ENCODE results near the gene COL6A1.

Gene COL6A1

DNA sequence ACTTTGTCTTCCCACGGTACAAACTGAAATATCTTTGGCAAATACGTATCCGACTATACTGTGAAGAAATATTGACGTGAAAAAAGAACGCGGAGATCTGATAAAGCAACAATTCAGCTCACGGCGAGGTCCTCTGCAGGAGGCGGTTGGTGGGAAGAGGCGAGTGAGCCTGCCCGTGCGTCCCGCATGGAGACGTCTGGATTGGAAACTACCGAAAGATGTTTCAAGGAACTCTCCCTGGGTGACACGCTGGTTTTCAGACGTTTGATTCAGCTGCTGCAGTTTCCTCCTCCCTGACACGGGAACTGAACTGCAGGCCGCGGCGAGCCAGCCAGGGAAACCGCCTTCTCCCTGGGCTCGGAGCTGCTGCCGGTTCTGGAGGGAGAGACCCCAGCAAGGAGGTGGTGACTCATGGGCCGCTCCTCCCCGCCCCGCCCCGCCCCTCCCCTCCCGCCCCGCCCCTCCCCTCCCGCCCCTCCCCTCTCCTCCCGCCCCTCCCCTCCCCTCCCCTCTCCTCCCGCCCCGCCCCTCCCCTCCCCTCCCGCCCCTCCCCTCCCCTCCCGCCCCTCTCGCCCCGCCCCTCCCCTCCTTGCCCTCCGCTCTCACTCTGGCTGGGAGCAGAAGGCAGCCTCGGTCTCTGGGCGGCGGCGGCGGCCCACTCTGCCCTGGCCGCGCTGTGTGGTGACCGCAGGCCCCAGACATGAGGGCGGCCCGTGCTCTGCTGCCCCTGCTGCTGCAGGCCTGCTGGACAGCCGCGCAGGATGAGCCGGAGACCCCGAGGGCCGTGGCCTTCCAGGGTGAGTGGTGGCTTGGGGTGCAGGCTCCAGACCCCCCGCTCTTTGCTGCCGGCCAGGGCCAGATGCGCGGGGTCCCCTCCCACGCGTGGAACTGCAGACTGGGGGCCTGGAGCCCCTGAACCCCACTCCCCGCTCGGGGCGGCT is at the start of gene COL6A1:
Gene COL6A1, plus strand, starts transcription at position 620 of the 941 bp plus-strand sequence. Its CDS starts 81 bp downstream, at position 701.
- peak within 1 kb of the TSS; percentile 96 for H3K4me3 ChIP-seq (ENCODE audit: low read length)
- TF ChIP-seq CTCF (conservative IDR thresholded peaks at IDR 0.05; ENCODE audit: low read length), result no peak
- peak; percentile 93 for DNase-seq (ENCODE audit: low read depth)

DNA sequence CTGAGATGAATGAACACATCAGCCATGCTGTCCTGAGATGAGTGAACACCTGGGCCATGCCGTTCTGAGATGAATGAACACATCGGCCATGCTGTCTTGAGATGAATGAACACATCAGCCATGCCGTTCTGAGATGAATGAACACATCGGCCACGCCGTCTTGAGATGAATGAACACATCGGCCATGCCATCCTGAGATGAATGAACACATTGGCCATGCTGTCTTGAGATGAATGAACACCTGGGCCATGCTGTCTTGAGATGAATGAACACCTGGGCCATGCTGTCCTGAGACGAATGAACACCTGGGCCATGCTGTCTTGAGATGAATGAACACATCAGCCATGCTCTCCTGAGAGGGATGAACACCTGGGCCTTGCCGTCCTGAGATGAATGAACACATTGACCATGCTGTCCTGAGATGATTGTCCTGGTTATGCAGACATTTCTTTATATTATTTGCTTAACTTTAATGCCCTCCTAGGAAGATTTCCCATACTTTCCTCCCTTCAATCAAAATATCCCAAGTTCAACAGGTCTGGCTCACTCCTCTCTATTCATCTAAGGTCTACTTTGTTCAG is 48.6 kb upstream of the COL6A1 start:
- H3K4me3 ChIP-seq (ENCODE audit: low read length), result no peak overlapping the region
- no peak for TF ChIP-seq CTCF (conservative IDR thresholded peaks at IDR 0.05; ENCODE audit: low read length)
- DNase-seq (ENCODE audit: low read depth), result no peak

GRCh38 chr21:45934085-45934484 is 47.5 kb upstream of the COL6A1 start:
- no peak overlapping the region for H3K4me3 ChIP-seq (ENCODE audit: low read length)
- TF ChIP-seq CTCF (conservative IDR thresholded peaks at IDR 0.05; ENCODE audit: low read length), result no peak
- no peak for DNase-seq (ENCODE audit: low read depth)

GRCh38 chr21:45934554-45934953 is 47.0 kb upstream of the COL6A1 start:
- H3K4me3 ChIP-seq (ENCODE audit: low read length), result no peak overlapping the region
- TF ChIP-seq CTCF (conservative IDR thresholded peaks at IDR 0.05; ENCODE audit: low read length), result no peak
- DNase-seq (ENCODE audit: low read depth), result no peak

- H3K4me3 ChIP-seq (ENCODE audit: low read length), result no peak overlapping the region
- no peak for TF ChIP-seq CTCF (conservative IDR thresholded peaks at IDR 0.05; ENCODE audit: low read length)
- DNase-seq (ENCODE audit: low read depth), result peak; percentile 46
Measured at GRCh38 chr21:45935628-45936027, 45.9 kb upstream of the COL6A1 start.

DNA sequence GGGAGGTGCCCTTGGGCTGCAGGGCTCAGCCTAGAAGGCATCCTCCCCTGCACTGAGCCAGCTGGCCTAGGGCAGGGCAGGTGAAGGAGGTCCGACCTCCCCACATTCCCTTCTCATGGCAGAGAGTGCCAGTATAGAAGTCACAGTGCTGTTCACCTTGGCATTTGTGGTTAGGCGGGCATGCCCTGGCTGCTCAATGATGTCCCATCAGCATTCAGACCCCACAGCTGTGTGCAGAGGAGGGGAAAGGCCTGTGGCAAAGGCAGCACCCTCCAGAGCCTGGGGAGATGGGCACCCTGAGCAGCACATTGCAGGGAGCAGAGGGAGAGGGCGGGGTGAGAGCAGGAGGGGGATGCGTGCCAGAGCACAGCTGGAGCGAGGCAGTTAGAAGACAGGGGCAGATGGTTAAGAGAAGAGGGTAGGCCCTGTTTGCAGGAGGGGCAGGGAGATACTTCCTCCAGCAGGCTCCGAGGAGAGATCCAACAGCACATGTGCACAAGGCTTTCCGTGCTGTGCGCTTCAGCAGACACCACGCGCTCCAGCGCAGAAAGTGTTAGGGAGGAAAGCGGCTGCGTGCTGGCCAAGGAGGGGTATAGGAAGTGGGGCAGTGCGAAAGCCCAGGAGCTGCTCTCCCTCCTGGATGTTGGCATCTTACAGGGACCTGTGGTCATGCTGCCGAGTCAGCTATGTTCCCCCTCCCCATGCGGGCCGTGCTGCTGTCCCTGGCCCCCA is 43.7 kb upstream of the COL6A1 start:
- no peak for TF ChIP-seq CTCF (conservative IDR thresholded peaks at IDR 0.05; ENCODE audit: low read length)
- DNase-seq (ENCODE audit: low read depth), result peak; percentile 29
- H3K4me3 ChIP-seq (ENCODE audit: low read length), result no peak overlapping the region
